CD4-positive, alpha-beta T cell treated with Interleukin-6 for 4 hours (primary cell): Measurements from ENCODE around the gene CATSPERE.
"Not testable (repeated sequence)": the region's sequence is repeated elsewhere in the genome, so short reads cannot be mapped to it uniquely, and the experiment has no call there.

Source experiments
- DNase-seq: peaks from one replicate; pipeline ENCODE4 v3.0.0-alpha.2; 2020; ENCODE audit warnings: mixed read lengths

The CATSPERE gene

DNA sequence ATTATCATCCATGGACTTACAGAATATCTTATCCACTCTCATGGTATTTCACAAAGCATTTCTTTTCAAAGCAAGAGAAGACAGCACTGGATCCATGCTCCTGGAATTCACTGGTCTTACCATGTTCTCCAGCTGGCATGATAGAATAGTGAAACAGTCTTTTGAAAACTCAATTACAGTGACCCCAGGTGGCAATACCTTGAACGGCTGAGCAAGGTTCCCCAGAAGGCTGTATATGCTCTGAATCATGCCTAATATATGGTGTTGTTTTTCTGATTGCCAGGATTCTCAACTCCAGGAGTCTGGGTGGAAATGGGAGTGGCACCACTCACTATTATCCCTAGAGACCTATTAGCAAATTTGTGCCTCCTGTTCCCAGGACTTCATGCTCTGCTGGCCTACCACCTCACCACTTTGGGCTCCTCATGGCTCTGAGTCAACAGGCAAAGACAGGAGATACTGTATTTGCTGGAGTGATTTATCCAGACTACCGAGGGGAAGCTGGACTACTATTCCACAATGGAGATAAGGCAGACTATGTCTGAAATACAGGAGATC, 87.6 kb downstream of the CATSPERE start:
- DNase-seq, result no peak

DNA sequence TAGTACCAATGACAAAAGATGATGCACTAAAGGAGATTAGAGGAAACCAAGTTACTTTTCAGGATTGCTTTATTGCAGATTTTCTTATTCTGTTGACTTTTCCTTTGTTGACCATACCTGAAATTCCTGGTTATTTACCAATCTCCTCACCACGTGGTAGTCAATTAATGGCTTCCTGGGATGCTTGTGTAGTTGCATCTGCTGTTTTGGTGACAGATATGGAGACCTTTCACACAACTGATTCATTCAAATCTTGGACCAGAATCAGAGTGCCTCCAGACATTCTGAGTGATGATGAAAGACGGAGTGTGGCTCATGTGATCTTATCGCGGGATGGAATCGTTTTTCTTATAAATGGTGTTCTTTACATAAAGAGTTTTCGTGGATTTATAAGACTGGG, 91.3 kb downstream of the CATSPERE start:
- no peak for DNase-seq

DNA sequence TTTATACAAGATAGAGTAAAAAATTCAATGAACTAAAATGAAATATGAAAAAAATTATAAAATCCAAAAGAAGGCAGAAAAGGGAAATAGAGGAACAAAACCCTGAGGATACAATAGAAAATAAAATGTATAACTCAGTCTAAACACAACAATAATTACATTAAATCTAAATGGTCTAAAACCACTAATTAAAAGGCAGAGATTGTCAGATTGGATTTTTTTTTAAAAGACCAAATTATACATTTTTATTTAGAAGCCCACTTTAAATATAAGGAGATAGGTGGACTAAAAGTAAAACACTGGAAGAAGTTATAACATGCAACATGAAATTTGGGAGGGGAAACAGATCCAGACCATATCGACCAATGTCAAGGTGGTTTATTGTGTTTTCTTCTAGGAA, 95.2 kb downstream of the CATSPERE start:
- DNase-seq, result no peak

DNA sequence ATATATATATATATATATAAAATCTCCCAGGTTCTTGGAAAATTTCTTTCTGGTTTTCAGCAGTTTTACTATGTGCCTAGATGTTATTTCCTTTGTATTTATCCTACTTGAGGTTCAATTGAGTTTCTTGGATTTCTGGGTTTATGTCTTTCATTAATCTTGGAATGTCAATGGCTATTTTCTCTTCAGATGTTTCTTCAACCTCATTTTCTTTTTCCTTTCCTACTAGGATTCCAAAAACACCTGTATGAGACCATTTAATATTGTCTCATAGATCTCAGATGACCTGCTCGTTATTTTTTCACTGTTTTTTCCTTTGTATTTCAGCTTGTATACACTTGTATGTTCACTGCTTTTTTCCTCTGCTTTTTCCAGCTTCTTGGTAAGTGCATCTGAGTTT, 96.5 kb downstream of the CATSPERE start:
- DNase-seq, result no peak

DNA sequence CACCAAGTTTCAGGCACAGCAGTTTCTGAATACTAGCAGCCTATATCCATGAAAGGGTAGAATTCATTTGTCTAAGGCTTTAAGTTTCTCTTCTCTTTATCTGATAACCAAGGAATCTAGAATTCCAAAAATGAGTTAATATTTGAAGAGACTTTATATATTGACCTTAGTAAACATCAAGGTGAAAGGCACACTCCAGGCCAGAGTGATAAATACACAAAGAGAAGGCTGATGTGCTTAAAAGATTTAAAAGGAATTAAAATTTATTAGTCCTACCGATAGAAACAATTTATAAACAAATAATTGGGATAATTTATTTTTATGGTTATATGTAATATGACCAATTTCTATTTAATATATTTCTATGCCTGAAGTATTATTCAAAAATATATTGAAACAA, 98.5 kb downstream of the CATSPERE start:
- DNase-seq, result no peak

DNA sequence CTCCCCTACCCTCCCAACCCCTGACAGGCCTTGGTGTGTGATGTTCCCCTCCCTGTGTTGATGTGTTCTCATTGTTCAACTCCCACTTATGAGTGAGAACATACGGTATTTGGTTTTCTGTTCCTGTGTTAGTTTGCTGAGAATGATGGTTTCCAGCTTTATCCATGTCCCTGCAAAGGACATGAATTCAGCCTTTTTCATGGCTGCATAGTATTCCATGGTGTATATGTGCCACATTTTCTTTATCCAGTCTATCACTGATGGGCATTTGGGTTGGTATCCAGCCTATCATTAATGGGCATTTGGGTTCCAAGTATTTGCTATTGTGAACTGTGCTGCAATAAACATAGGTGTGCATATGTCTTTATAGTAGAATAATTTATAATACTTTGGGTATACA, 101.8 kb downstream of the CATSPERE start:
- DNase-seq, result not testable (repeated sequence)

DNA sequence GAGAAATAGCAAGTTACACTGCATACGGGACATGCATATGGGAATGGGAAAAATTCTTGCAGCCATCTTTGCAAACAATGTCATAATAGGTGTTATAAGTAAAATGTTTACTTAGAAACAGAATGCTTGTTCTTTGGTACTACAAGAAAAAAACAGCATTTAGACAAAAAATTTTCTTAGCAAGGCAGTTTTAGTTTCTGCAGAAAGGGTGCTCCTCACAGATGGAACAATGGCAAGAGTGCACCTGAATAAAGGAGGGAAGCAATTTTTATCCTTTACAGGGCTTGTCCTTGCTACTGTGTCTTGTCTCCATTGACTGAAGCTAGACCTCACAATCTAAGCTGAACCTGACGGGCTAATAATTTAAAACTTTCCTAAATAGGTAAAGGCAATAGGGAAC, 112.7 kb downstream of the CATSPERE start:
- no peak for DNase-seq

DNA sequence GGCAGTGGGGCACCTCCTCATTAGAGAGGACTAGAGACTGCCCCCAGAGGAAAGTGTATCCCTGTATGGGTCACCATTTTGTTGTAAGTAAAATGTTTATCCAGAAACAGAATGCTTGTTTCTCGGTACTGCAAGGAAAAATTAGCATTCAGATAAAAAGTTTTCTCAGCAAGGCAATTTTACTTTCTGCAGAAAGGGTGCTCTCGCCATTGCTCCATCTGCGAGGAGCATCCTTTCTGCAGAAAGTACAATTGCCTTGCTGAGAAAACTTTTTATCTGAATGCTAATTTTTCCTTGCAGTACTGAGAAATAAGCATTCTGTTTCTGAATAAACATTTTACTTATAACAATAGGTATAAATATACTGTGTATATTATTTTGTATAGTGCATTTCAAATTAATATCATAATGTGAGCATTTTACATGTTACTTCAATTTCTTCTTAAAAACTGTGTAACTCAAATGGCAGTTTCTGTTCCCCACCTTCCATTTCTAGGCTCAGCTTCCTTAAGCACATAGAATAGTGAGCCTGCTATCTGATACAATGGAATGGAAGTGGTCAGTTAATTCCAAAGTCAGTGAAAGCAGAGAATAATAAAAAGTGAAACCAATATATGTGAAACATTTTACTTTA, 115.3 kb downstream of the CATSPERE start:
- no peak for DNase-seq

DNA sequence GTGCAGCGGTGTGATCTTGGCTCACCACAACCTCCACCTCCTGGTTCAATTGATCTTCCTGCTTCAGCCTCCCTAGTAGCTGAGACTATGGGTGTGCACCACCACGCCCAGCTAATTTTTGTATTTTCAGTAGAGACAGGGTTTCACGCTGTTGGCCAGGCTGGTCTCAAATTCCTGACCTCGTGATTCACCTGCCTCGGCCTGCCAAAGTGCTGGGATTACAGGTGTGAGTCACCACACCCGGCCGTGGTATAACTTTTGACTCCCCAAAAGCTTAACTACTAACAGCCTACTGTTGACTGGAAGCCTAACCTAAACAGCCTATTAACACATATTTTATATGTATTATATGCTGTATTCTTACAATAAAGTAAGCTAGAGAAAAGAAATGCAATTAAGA, 117.1 kb downstream of the CATSPERE start:
- DNase-seq, result not testable (repeated sequence)

DNA sequence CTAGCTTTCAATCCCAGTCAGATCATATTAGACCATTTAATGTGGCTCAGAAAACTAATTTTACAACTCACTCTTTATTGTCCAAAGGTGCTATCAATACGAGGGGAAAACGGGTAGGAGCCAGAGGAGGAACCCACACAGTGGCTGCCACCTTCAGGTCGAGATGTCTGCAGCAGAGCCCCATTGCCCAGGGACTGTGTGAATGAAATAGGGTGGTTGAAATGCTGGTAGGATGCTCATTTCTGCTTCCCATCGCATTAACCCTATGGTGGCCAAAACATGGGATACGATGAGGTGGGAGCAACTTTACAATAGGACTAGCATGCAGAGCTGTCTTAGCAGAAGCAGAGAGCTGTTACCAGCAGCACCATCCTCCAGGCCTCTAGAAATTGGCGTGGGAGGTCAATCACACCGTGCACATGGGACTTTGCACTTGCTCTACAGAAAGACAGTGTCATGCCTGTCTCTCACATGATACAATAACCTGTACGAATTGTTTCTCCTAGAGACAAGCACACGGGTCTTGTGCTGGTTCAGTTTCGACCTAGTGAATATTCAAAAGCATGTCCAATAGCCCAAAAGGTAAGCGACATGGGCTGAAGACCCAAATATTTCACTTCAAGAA, 122.4 kb downstream of the CATSPERE start:
- no peak for DNase-seq

DNA sequence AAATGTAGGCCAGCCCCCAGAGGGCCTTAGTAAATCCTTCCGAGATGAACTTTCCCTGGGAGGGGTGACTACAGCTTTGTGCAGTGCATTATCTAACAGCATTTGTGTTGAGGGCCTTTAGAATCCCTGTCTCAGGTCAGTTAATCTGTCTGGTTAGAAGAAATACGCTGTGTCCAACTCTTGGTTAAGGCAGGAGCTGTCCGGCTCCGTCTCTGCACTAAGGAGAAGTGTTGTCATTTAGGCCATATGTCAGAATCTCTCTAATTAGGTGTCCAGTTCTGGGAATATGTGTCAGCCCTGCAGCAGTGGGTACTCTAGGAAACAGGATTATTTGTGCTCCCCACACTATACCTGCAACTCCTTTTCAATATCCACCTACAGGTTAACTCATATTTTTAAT, 124.8 kb downstream of the CATSPERE start:
- DNase-seq, result no peak

DNA sequence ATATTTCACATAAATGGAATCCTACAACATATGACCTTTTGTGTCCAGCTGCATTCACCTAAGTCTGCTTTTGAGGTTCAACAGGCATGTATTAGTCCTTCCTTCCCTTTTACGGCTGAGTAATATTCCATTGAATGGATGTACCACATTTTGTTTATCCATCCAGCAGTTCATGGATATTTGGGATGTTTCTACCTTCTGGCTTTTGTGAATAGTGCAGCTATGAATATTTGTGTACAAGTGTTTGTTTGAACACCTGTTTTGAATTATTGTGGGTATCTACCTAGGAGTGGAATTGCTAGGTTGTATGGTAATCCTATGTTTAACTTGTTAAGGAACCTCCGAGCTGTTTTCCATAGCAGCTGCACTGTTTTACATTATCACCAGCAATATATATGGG, 129.6 kb downstream of the CATSPERE start:
- DNase-seq, result no peak

DNA sequence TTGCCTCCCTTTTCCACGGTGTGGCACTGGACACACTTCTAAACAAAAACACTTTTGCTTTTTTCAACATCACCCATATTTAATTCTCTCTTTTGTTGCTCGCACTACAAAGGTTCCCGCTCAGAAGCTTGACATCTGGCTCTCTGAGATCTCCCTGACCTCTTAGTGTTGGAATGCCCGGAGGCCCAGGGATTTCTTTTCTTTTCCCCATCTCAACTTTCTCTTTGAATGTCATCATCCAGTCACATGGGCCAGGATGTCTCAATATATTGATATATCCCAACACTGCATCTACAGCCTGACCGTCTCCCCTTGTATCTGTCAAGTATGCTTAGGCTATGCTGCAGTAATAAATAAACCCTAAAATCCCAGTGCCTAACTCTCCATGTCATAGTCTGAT, 137.5 kb downstream of the CATSPERE start:
- no peak for DNase-seq

DNA sequence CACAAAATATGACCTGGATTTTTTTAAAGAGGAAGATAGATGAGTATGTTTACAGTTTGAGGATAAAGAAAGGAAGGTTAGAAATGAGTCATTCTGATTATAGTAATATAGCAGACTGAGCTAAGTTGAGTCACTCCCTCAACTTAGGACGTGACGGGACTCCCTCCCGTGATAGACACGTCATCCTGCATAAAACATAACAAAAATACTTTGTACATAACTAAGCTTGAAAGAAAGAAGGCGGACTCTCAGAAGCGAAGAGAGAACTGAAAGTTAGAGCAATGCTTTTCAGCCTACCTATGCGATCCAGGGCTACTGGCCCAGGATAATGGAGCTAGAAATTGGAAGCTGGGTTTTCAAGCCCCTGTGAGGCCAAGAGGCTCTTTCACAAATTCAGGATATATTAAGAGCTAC, 138.9 kb downstream of the CATSPERE start:
- DNase-seq, result peak; percentile 47

DNA sequence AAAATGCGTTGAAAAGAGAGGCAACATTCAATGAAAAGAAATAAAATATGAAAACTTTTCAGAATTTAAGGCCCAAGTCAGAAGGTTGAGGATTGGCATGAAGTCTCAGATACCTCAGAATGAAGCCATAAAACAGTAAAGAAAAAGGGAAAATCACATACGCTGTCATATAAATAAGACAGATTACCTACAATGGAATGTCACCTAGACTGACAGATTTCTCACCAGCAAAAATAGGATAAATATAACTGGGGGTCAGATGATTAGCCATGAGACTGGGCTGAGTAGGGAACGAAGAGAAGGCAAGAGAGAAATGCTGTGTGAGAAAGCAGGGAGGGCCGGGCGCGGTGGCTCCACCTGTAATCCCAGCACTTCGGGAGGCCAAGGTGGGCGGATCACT, 140.3 kb downstream of the CATSPERE start:
- no peak for DNase-seq

DNA sequence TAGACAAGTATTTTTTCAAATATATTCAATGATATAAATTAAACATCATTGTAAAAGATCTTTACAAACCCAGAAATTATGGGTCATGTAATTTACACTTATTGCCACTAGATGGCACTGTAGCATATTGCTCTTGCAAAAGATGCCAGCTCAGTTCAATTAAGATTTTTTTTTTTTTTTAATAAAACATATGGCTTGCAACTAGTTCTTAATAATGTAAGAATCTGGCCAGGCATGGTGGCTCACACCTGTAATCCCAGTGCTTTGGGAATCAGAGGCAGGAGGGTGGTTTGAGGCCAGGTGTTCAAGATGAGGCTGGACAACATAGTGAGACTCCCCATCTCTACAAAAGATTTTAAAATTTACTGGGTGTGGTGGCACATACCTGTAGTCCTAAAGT, 142.4 kb downstream of the CATSPERE start:
- DNase-seq, result no peak

DNA sequence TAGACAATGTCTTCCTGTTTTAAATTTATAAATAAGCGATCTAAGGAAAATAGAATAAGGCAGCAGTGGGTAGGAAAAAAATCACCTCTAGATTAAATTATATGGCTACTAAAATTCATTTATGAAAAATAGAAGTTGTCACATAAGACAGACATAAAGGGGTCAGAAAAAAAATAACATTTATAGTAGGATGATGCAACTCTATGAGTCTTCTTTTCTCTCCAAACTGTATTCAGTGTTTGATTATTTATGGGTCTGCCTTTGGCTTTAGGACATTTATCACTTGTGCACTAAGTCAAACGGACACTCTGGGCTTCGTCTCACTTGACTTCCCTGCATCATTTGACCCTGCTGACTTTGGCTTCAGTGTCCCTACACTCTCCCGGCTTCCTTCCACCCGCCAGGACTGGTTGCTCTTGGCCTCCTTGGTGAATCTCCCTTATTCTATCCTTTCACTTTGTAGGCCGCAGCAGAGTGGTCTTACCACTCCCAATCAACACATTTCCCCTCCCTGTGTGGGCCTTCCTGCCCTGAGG, 144.8 kb downstream of the CATSPERE start:
- DNase-seq, result no peak

DNA sequence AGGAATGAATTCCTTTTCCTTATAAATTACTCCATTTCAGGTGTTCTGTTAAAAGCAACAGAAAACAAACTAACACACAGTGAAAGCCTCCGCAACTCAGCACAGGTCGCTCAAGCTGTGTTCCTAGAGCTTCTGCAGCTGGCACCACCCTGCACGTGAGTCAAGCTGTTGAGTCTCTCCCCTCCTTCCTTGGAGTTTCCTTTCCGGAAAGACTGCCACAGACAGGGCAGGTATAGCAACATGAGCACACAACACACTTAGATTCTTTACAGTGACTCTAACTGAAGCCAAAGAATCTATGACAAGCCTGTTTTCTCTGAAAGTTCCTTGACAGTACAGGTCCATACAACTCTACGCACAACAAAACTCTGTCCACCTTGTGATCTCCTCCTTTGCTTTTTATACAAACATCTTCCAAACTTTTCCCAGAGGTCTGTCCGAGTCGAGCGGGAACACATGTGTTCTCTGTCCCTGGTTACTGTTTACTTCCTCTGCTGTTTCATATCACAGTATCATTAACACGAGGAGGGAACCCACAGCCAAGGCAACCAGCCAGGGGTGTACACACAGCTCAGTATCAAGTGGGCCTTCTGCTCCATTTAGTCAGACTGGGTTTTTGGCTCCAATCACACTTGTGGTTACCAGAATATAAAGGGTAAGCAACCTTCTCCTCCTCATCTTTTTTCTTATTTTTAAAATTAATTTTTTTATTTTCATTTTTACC, 153.2 kb downstream of the CATSPERE start:
- DNase-seq, result no peak

DNA sequence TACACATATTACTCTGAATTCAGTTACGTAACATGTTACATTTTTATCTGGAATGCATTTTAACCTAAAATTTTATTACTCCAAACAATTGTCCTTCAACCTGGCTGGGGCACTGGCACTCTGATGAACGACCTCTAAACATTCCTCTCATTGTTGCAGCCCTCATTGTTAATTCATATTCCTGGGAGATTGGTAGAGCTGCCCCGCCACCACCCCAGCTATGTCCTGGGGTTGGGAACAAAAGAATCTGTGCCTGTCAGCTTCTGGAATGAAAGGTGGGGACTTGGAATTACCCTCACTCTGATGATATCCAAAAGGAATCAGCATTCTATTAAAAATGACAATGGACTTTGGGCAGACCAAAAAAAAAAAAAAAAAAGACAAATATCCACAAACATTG, 153.8 kb downstream of the CATSPERE start:
- DNase-seq, result no peak

DNA sequence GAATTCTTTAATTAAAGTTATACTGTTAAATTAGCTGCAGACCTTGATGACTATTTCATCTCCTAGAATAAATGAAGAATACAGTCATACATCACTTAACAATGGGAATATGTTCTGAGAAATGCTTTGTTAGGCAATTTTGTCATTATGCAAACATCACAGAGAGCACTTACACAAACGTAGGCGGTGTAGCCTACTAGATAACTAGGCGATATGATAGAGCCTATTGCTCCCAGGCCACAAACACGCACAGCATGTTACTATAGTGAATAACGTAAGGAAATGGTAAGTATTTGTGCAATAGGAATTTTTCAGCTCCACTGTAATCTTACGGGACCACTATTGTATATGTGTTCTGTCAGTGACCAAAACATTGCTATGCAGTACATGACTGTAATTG, 154.2 kb downstream of the CATSPERE start:
- no peak for DNase-seq

DNA sequence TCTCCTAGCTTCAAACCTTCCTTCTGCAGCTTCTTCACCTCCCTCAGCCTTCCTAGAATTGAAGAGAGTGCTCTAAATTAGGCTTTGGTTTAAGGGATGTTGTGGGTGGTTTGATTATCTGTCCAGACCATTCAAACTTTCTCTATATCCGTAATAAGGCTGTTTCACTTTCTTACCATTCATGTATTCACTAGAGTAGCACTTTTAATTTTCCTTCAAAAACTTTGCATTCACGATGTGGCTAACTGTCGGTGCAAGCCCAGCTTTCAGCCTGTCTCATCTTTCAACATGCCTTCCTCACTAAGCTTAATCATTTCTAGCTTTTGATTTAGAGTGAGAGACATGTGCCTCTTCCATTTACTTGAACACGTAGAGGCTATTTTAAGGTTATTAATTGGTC, 165.6 kb downstream of the CATSPERE start:
- no peak for DNase-seq

DNA sequence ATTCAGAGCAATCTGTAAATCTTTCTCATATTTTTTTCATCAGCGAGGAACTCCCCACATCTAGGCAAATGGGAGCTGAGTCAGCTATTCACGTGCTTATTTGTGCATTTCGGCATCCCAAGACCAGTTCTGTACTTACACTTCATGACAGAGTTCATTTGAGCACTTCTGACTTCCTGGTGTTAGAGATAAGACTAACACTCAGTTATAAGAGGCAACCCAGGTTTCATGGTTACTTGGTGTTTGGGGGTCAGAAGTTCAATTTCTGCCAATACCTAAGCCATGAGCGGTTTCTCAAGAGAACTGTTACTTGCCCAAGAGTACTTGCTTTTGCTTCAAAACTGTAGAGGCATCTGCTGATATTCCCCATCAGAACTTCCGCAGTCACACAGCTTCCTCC, 167.7 kb downstream of the CATSPERE start:
- no peak for DNase-seq

DNA sequence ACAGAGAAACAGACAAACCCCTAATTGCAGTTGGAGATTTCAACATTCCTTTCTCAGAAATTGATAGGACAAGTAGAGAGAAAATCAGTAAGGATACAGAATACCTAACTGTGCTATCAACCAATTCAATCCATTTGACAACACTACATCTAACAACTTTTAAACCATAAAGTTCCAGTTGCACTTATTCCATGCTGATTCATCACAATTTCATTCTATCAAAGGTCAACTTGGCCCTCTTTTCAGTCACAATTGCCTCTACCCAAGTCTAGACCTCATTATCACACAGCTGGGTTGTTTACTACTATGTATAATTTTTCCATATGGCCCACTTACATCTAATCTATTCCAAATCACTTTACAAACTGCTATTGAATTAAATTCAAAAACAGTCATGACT, 172.1 kb downstream of the CATSPERE start:
- DNase-seq, result no peak

DNA sequence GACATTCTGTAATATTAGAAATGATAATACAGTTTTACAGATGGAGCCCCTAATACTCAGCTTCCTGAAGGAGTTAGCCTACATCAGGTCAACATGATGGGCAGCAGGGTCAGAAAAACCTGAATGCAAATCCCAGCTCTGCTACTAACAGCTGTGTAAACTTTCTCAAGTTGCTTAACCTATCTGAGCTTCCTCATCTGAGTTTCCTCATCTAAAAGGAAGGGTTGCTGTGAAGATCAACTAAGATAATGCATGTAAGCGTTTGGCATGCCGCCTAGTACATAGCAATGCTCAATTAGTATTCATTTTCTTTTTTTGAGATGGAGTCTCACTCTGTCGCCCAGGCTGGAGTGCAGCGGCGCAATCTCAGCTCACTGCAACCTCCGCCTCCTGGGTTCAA, 173.5 kb downstream of the CATSPERE start:
- no peak for DNase-seq
